DND-41 (cell line): ENCODE measurements around the gene SHROOM3.

Experiments
- ATAC-seq: fragments of 200-7000 bp; cut with Tn5 transposase; 3 replicates; pipeline ENCODE4 v1.9.1; 2021; ENCODE audit warnings: low read depth; ENCODE audit not compliant: insufficient read depth
- DNase-seq: peaks from one replicate; pipeline ENCODE4 v3.0.0-alpha.2; 2020
- H2AFZ ChIP-seq: 2 replicates; pipeline ENCODE4 v1.6.0; 2012; ENCODE audit warnings: low read depth, low read length
- H3K27ac ChIP-seq: 2 replicates; pipeline ENCODE4 v1.5.1; 2012; ENCODE audit warnings: low read length, inconsistent platforms
- H3K27me3 ChIP-seq: fragments of 200-600 bp; sonication (generic); 2 replicates; pipeline ENCODE4 v1.6.0; 2012; ENCODE audit warnings: low read length, mild to moderate bottlenecking, inconsistent platforms; ENCODE audit not compliant: insufficient read depth, poor library complexity
- H3K36me3 ChIP-seq: 2 replicates; pipeline ENCODE4 v1.5.1; 2012; ENCODE audit warnings: low read length, inconsistent platforms; ENCODE audit not compliant: insufficient read depth
- H3K4me1 ChIP-seq: 2 replicates; pipeline ENCODE4 v1.5.1; 2012; ENCODE audit warnings: mild to moderate bottlenecking, low read length; ENCODE audit not compliant: insufficient read depth
- H3K4me2 ChIP-seq: 2 replicates; pipeline ENCODE4 v1.6.0; 2012; ENCODE audit warnings: mild to moderate bottlenecking, moderate library complexity, low read length, inconsistent platforms; ENCODE audit not compliant: insufficient read depth
- H3K4me3 ChIP-seq, 2 experiments: fragments of 200-600 bp in 1 of 2; shearing (Covaris generic) in 1 of 2; 2 replicates each; pipeline ENCODE4 v1.5.1; 2012 to 2016; ENCODE audit warnings: inconsistent platforms in 2 of 2, low read length in 2 of 2, mild to moderate bottlenecking in 2 of 2, low read depth in 1 of 2, moderate library complexity in 1 of 2
- H3K79me2 ChIP-seq: 2 replicates; pipeline ENCODE4 v1.6.0; 2012; ENCODE audit warnings: low read length, inconsistent platforms; ENCODE audit not compliant: insufficient read depth
- H3K9ac ChIP-seq: 2 replicates; pipeline ENCODE4 v1.6.0; 2012; ENCODE audit warnings: low read depth, mild to moderate bottlenecking, inconsistent platforms, low read length, moderate library complexity
- H3K9me3 ChIP-seq: 2 replicates; pipeline ENCODE4 v1.5.1; 2012; ENCODE audit warnings: low read length, moderate library complexity, mild to moderate bottlenecking, inconsistent platforms; ENCODE audit not compliant: insufficient read depth, severe bottlenecking
- H4K20me1 ChIP-seq: 2 replicates; pipeline ENCODE4 v1.6.0; 2012; ENCODE audit warnings: low read length; ENCODE audit not compliant: insufficient read depth
- EZH2 ChIP-seq: IDR thresholded peaks from 3 replicates; pipeline ENCODE4 v1.6.1; 2012; ENCODE audit warnings: borderline replicate concordance, low read depth, mild to moderate bottlenecking, moderate library complexity, low read length, inconsistent platforms; ENCODE audit not compliant: severe bottlenecking
- TF ChIP-seq, protein P1 (sequence below): IDR thresholded peaks from 2 replicates; pipeline ENCODE4 v1.5.1; 2012; ENCODE audit warnings: borderline replicate concordance, low read length, moderate library complexity, mild to moderate bottlenecking; ENCODE audit not compliant: poor library complexity, severe bottlenecking; ENCODE audit errors: extremely low read depth

SHROOM3 gene

GRCh38 chr4:76614589-76614988 lies 179.6 kb downstream of the SHROOM3 start:
- Histone ChIP-seq H3K27ac (no peak overlapping the region), H3K27me3 (no peaks in the 10 kb centered on the region), H3K9ac (no peak overlapping the region), H3K4me1 (no peaks in the 10 kb centered on the region), H3K4me2 (no peak overlapping the region), H3K4me3 (no peak overlapping the region), H3K9me3 (no peaks in the 10 kb centered on the region), H2AFZ (no peak overlapping the region), H3K36me3 (no peaks in the 10 kb centered on the region), H4K20me1 (no peaks in the 10 kb centered on the region), H3K79me2 (no peaks in the 10 kb centered on the region)
- TF ChIP-seq EZH2, result no peak
- TF ChIP-seq, protein P1, sequence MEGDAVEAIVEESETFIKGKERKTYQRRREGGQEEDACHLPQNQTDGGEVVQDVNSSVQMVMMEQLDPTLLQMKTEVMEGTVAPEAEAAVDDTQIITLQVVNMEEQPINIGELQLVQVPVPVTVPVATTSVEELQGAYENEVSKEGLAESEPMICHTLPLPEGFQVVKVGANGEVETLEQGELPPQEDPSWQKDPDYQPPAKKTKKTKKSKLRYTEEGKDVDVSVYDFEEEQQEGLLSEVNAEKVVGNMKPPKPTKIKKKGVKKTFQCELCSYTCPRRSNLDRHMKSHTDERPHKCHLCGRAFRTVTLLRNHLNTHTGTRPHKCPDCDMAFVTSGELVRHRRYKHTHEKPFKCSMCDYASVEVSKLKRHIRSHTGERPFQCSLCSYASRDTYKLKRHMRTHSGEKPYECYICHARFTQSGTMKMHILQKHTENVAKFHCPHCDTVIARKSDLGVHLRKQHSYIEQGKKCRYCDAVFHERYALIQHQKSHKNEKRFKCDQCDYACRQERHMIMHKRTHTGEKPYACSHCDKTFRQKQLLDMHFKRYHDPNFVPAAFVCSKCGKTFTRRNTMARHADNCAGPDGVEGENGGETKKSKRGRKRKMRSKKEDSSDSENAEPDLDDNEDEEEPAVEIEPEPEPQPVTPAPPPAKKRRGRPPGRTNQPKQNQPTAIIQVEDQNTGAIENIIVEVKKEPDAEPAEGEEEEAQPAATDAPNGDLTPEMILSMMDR, result no peak
- DNase-seq, result no peak
- no peak for ATAC-seq

- TF ChIP-seq, protein P1, result no peak
- no peak for TF ChIP-seq EZH2
- H3K9me3 ChIP-seq, result no peaks in the 10 kb centered on the region
- ATAC-seq (no peak), DNase-seq (no peak)
- H4K20me1 ChIP-seq, result no peaks in the 10 kb centered on the region
- H3K36me3 ChIP-seq, result no peaks in the 10 kb centered on the region
- H3K4me2 ChIP-seq, result no peak overlapping the region
- no peaks in the 10 kb centered on the region for H3K79me2 ChIP-seq
- H2AFZ ChIP-seq, result no peak overlapping the region
- H3K27ac ChIP-seq, result no peak overlapping the region
- H3K9ac ChIP-seq, result no peak overlapping the region
- H3K4me1 ChIP-seq, result no peaks in the 10 kb centered on the region
- no peak overlapping the region for H3K4me3 ChIP-seq
- H3K27me3 ChIP-seq, result no peaks in the 10 kb centered on the region
These were observed 181.0 kb downstream of the SHROOM3 start for GRCh38 chr4:76615999-76616398.

DNA sequence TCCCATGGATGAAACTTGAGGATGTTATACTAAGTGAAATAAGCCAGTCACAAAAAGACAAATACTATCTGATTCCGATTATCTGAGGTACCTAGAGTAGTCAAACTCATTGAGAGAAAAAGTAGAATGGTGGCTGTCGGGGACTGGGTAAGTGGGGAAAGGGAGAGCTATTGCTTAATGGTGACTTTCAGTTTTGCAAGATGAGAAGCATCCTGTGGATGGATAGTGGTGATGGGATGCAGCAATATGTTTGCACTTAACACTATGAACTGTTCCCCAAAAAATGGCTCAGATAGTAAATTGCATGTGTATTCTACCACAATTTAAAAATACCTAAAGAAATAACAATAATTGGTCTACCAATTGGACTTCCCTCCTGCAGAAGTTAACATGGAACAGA lies 181.5 kb downstream of the SHROOM3 start:
- Histone ChIP-seq H3K9ac (no peak overlapping the region), H3K36me3 (no peaks in the 10 kb centered on the region), H3K27me3 (no peaks in the 10 kb centered on the region), H4K20me1 (no peaks in the 10 kb centered on the region), H3K4me1 (no peaks in the 10 kb centered on the region), H3K9me3 (no peaks in the 10 kb centered on the region), H3K4me2 (no peak overlapping the region), H3K4me3 (no peak overlapping the region), H3K79me2 (no peaks in the 10 kb centered on the region), H3K27ac (no peak overlapping the region), H2AFZ (no peak overlapping the region)
- DNase-seq (no peak), ATAC-seq (no peak)
- TF ChIP-seq, protein P1, result no peak

- Histone ChIP-seq H3K4me3 (no peak overlapping the region), H3K9ac (no peak overlapping the region), H4K20me1 (no peaks in the 10 kb centered on the region), H3K4me2 (no peak overlapping the region), H3K27me3 (peaks cover 5% of the 10 kb centered on the region), H3K79me2 (no peaks in the 10 kb centered on the region), H3K9me3 (no peaks in the 10 kb centered on the region), H3K36me3 (no peaks in the 10 kb centered on the region), H3K27ac (no peak overlapping the region), H3K4me1 (no peaks in the 10 kb centered on the region), H2AFZ (no peak overlapping the region)
- DNase-seq (no peak), ATAC-seq (no peak)
- TF ChIP-seq EZH2, result no peak
- TF ChIP-seq, protein P1, result no peak
These were observed 185.9 kb downstream of the SHROOM3 start for GRCh38 chr4:76620723-76621468.
